ENCODE data around the gene TOGARAM2. TPM values are rescaled to one million over a fixed set of nuclear protein-coding genes. Genes with fewer than 3 reads are reported as not detected.
"Not testable (repeated sequence)": the region's sequence is repeated elsewhere in the genome, so short reads cannot be mapped to it uniquely, and the experiment has no call there.

Gene TOGARAM2
- total RNA-seq, 2 experiments from 2014 or later: 10.0 to 10.5 TPM

DNA sequence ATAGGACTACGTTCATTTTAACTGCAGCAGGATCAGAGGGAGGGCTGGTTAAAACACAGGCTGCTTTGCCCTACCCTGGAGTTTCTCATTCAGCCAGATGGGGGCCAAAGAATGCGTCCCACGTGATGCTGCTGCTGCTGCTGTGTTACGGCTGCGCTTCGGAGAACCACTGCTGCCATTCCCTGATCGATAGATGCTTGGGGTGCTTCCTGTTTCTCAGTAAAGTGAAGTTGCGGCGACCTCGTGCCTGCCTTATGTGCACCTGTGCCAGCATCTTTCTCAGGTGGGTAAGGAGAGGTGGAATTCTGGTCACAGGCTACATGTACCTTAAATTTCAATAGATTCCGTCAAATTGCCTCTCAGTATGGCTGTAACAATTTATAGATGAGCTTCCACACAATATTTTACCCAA is 24.7 kb upstream of the TOGARAM2 start:
- ChIA-PET CTCF (interaction anchor here (1.1 to 2.0 kb wide), 10 partner anchors 9 to 283 kb away, joined by 3 to 11 read pairs (median 4); no protein-coding TSS in a partner anchor), POLR2A (interaction anchor here (0.6 kb wide), 1 partner anchor 450 kb away, joined by 3 read pairs; no protein-coding TSS in a partner anchor)
- H3K27ac Mint-ChIP-seq: no peak overlapping the region
- peaks cover 3% of the 10 kb centered on the region for H3K27me3 Mint-ChIP-seq (ENCODE audit: low read depth)
- H3K36me3 Mint-ChIP-seq (ENCODE audit: low read depth): no peaks in the 10 kb centered on the region
- no peaks in the 10 kb centered on the region for H3K9me3 Mint-ChIP-seq (ENCODE audit: insufficient read depth)
- H3K4me3 Mint-ChIP-seq: peak overlapping the region; percentile 66
- peaks cover 19% of the 10 kb centered on the region for H3K4me1 Mint-ChIP-seq (ENCODE audit: low read depth)
- DNase-seq: peak; percentile 71
- peak; percentile 89 for ATAC-seq

DNA sequence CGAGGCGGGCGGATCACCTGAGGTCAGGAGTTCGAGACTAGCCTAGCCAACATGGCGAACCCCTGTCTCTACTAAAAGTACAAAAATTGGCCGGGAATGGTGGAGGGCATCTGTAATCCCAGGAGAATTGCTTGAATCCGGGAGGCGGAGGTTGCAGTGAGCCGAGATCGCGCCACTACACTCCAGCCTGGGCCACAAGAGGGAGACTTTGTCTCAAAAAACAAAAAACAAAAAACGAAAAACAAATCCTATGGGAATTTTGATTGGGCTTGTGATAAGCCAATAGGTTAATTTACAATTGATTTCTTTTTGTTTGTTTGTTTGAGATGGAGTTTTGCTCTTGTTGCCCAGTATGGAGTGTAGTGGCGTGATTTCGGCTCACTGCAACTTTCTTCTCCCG is 24.2 kb upstream of the TOGARAM2 start:
- ATAC-seq (no peak), DNase-seq (no peak)
- no peaks in the 10 kb centered on the region for H3K36me3 Mint-ChIP-seq (ENCODE audit: low read depth)
- H3K4me1 Mint-ChIP-seq (ENCODE audit: low read depth): peaks cover 19% of the 10 kb centered on the region
- peaks cover 3% of the 10 kb centered on the region for H3K27me3 Mint-ChIP-seq (ENCODE audit: low read depth)
- H3K4me3 Mint-ChIP-seq: peak overlapping the region; percentile 66
- CTCF ChIA-PET: interaction anchor here (1.1 to 2.0 kb wide), 8 partner anchors 9 to 282 kb away, joined by 3 to 11 read pairs (median 4); no protein-coding TSS in a partner anchor
- POLR2A ChIA-PET: no interaction called here
- no peak overlapping the region for H3K27ac Mint-ChIP-seq
- H3K9me3 Mint-ChIP-seq (ENCODE audit: insufficient read depth): no peaks in the 10 kb centered on the region

DNA sequence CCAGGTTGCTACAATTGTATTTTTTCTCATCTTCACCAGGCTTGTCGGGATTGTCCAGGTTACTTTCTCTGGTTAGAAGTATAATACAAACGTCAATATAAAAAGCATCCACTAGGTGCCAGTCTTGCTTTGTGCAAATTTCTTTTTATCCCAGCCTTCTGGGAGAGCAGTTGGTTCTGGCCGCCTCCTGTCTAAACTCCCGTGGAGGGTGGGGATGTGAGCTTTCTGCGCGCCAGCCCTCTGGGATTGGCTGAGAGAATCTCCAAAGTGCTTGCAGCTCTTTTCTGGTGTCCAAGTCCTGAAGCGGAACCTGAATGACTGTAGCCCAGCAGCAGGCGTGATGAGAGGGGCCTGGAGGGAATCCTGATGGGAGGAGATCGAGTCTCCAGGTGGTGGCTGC is 22.4 kb upstream of the TOGARAM2 start:
- peaks cover 3% of the 10 kb centered on the region for H3K27me3 Mint-ChIP-seq (ENCODE audit: low read depth)
- H3K36me3 Mint-ChIP-seq (ENCODE audit: low read depth): no peaks in the 10 kb centered on the region
- peaks cover 19% of the 10 kb centered on the region for H3K4me1 Mint-ChIP-seq (ENCODE audit: low read depth)
- H3K27ac Mint-ChIP-seq: no peak overlapping the region
- no peaks in the 10 kb centered on the region for H3K9me3 Mint-ChIP-seq (ENCODE audit: insufficient read depth)
- ChIA-PET POLR2A (interaction anchor here (1.4 kb wide), 1 partner anchor 53 kb away, joined by 3 read pairs; no protein-coding TSS in a partner anchor), CTCF (interaction anchor here (0.7 to 2.1 kb wide), 22 partner anchors 10 to 252 kb away, joined by 3 to 18 read pairs (median 4); no protein-coding TSS in a partner anchor)
- H3K4me3 Mint-ChIP-seq: no peak overlapping the region
- peak; percentile 60 for ATAC-seq
- peak; percentile 64 for DNase-seq

GRCh38 chr2:28960401-28960800 is 20.7 kb upstream of the TOGARAM2 start:
- peaks cover 19% of the 10 kb centered on the region for H3K4me1 Mint-ChIP-seq (ENCODE audit: low read depth)
- POLR2A ChIA-PET: interaction anchor here (0.6 kb wide), 1 partner anchor 53 kb away, joined by 3 read pairs; no protein-coding TSS in a partner anchor

GRCh38 chr2:28962505-28962904 is 18.6 kb upstream of the TOGARAM2 start:
- H3K4me3 Mint-ChIP-seq: no peak overlapping the region
- POLR2A ChIA-PET: no interaction called here
- no peaks in the 10 kb centered on the region for H3K9me3 Mint-ChIP-seq (ENCODE audit: insufficient read depth)
- H3K27ac Mint-ChIP-seq: no peak overlapping the region
- peaks cover 3% of the 10 kb centered on the region for H3K27me3 Mint-ChIP-seq (ENCODE audit: low read depth)
- DNase-seq (no peak), ATAC-seq (no peak)
- peaks cover 10% of the 10 kb centered on the region for H3K4me1 Mint-ChIP-seq (ENCODE audit: low read depth)
- CTCF ChIA-PET: no interaction called here
- no peaks in the 10 kb centered on the region for H3K36me3 Mint-ChIP-seq (ENCODE audit: low read depth)

More at GRCh38 chr2:28960401-28960800, 20.7 kb upstream of the TOGARAM2 start:
- H3K36me3 Mint-ChIP-seq (ENCODE audit: low read depth): no peaks in the 10 kb centered on the region
- CTCF ChIA-PET: interaction anchor here (1.3 to 1.4 kb wide), 2 partner anchors 140 to 236 kb away, joined by 3 read pairs; no protein-coding TSS in a partner anchor
- H3K4me3 Mint-ChIP-seq: no peak overlapping the region
- H3K27me3 Mint-ChIP-seq (ENCODE audit: low read depth): peaks cover 3% of the 10 kb centered on the region
- no peaks in the 10 kb centered on the region for H3K9me3 Mint-ChIP-seq (ENCODE audit: insufficient read depth)
- DNase-seq (no peak), ATAC-seq (no peak)
- H3K27ac Mint-ChIP-seq: no peak overlapping the region

- no peak overlapping the region for H3K4me3 Mint-ChIP-seq
- H3K9me3 Mint-ChIP-seq (ENCODE audit: insufficient read depth): no peaks in the 10 kb centered on the region
- peaks cover 12% of the 10 kb centered on the region for H3K4me1 Mint-ChIP-seq (ENCODE audit: low read depth)
- no peaks in the 10 kb centered on the region for H3K27me3 Mint-ChIP-seq (ENCODE audit: low read depth)
- ChIA-PET CTCF (interaction anchor here (1.0 to 1.2 kb wide), 2 partner anchors 9 to 12 kb away, joined by 3 to 4 read pairs; no protein-coding TSS in a partner anchor), POLR2A (no interaction called here)
- no peaks in the 10 kb centered on the region for H3K36me3 Mint-ChIP-seq (ENCODE audit: low read depth)
- ATAC-seq (no peak), DNase-seq (no peak)
- H3K27ac Mint-ChIP-seq: no peak overlapping the region
These were observed 10.5 kb upstream of the TOGARAM2 start for GRCh38 chr2:28970464-28971160.

- Mint-ChIP-seq H3K27ac (no peak overlapping the region), H3K36me3 (ENCODE audit: low read depth) (no peaks in the 10 kb centered on the region), H3K4me3 (peak overlapping the region; percentile 10), H3K9me3 (ENCODE audit: insufficient read depth) (no peaks in the 10 kb centered on the region), H3K27me3 (ENCODE audit: low read depth) (no peaks in the 10 kb centered on the region), H3K4me1 (ENCODE audit: low read depth) (peaks cover 12% of the 10 kb centered on the region)
- POLR2A ChIA-PET: no interaction called here
- DNase-seq: peak; percentile 33
- CTCF ChIA-PET: no interaction called here
- ATAC-seq: peak; percentile 63
These were observed 8.2 kb upstream of the TOGARAM2 start for GRCh38 chr2:28972778-28973335.

- POLR2A ChIA-PET: no interaction called here
- no peaks in the 10 kb centered on the region for H3K27me3 Mint-ChIP-seq (ENCODE audit: low read depth)
These were observed 6.8 kb upstream of the TOGARAM2 start for GRCh38 chr2:28974252-28974651.

GRCh38 chr2:28975671-28976070 is 5.4 kb upstream of the TOGARAM2 start:
- CTCF ChIA-PET: no interaction called here
- DNase-seq (no peak), ATAC-seq (no peak)
- Mint-ChIP-seq H3K4me1 (ENCODE audit: low read depth) (peaks cover 14% of the 10 kb centered on the region), H3K36me3 (ENCODE audit: low read depth) (no peaks in the 10 kb centered on the region), H3K27me3 (ENCODE audit: low read depth) (no peaks in the 10 kb centered on the region), H3K9me3 (ENCODE audit: insufficient read depth) (no peaks in the 10 kb centered on the region), H3K4me3 (no peak overlapping the region), H3K27ac (no peak overlapping the region)
- POLR2A ChIA-PET: no interaction called here

More at GRCh38 chr2:28974252-28974651, 6.8 kb upstream of the TOGARAM2 start:
- ATAC-seq: no peak
- Mint-ChIP-seq H3K4me3 (no peak overlapping the region), H3K27ac (no peak overlapping the region), H3K9me3 (ENCODE audit: insufficient read depth) (no peaks in the 10 kb centered on the region), H3K4me1 (ENCODE audit: low read depth) (peaks cover 12% of the 10 kb centered on the region), H3K36me3 (ENCODE audit: low read depth) (no peaks in the 10 kb centered on the region)
- CTCF ChIA-PET: no interaction called here
- DNase-seq: no peak

DNA sequence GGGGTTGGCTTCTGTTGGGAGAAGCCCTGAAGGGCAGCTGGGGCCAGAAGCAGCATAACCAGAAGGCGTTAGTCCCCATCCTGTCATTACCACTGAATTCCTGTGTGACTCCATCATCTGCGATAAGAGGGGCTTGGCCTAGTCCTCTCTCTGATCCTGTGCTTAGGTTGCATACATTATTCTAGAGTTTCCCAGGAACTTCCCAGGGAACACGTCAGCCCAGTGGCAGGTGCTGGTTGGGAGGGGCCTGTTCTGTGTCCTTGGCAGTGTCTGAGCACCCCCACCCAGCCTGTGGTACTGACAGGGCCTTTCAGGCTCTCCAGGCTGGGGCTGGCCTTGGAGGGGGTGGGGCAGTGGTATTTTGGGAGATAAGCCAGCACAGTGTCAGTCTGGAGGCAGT is 4.5 kb upstream of the TOGARAM2 start:
- Mint-ChIP-seq H3K27ac (no peak overlapping the region), H3K36me3 (ENCODE audit: low read depth) (no peaks in the 10 kb centered on the region), H3K4me1 (ENCODE audit: low read depth) (peaks cover 16% of the 10 kb centered on the region), H3K4me3 (no peak overlapping the region), H3K9me3 (ENCODE audit: insufficient read depth) (no peaks in the 10 kb centered on the region), H3K27me3 (ENCODE audit: low read depth) (no peaks in the 10 kb centered on the region)
- ChIA-PET POLR2A (no interaction called here), CTCF (no interaction called here)
- DNase-seq (no peak), ATAC-seq (no peak)

DNA sequence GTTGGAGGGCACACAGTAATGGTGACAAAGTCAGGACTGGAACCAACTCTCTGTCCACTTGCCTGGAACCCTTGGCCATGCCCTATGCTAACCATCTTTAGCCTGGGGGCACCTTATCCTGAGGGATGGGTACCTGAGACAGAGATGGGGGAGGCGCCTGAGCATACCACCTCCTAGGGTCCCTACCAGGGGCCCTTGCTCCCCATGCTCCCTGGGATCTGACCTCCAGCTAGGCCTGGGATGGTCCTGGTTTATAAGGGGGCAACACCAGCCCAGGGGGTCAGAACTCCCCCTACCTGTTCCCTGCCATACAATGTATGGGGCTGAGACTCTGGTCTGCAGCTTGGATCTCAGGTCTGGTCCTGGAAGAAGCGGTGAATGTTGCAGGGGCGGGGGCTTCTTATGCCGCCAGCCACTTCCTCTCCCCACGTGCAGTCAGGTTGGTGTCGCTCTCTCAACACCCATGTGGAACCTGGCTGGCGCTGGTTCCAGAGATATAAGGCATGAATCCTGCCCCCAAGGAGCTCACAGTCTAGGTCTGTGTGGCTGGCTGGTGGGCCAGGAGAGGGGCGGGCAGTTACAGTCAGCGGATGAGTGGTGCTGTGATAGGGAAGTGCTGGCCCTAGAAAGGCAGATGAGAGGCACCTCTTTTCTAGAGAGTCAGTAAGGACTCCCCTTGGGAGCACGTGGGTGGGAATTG is 3.8 kb upstream of the TOGARAM2 start:
- ATAC-seq (no peak), DNase-seq (no peak)
- POLR2A ChIA-PET: no interaction called here
- peaks cover 14% of the 10 kb centered on the region for H3K4me1 Mint-ChIP-seq (ENCODE audit: low read depth)
- CTCF ChIA-PET: interaction anchor here (0.5 to 0.9 kb wide), 4 partner anchors 34 to 485 kb away, joined by 3 read pairs; no protein-coding TSS in a partner anchor
- H3K36me3 Mint-ChIP-seq (ENCODE audit: low read depth): no peaks in the 10 kb centered on the region
- no peak overlapping the region for H3K4me3 Mint-ChIP-seq
- H3K9me3 Mint-ChIP-seq (ENCODE audit: insufficient read depth): no peaks in the 10 kb centered on the region
- no peaks in the 10 kb centered on the region for H3K27me3 Mint-ChIP-seq (ENCODE audit: low read depth)
- H3K27ac Mint-ChIP-seq: no peak overlapping the region

DNA sequence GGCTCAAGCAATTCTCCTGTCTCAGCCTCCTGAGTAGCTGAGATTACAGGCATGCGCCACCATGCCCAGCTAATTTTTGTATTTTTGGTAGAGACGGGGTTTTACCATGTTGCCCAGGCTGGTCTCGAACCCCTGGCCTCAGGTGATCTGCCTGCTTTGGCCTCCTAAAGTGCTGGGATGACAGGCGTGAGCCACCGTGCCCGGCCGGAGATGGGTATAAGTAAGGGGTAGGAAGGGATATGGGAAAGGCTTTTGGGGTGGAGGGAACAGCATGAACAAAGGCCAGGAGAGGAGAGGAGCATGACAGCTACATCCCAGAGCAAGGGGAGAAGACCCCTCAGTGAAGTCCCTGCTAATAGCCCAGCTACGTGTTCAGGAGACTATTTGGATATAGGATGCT is 3.1 kb upstream of the TOGARAM2 start:
- H3K27ac Mint-ChIP-seq; H3K36me3 Mint-ChIP-seq (ENCODE audit: low read depth); ATAC-seq; H3K4me1 Mint-ChIP-seq (ENCODE audit: low read depth); POLR2A ChIA-PET; DNase-seq; H3K4me3 Mint-ChIP-seq; H3K9me3 Mint-ChIP-seq (ENCODE audit: insufficient read depth); H3K27me3 Mint-ChIP-seq (ENCODE audit: low read depth): not testable (repeated sequence)
- CTCF ChIA-PET: interaction anchor here (0.5 to 0.9 kb wide), 4 partner anchors 33 to 486 kb away, joined by 3 read pairs; no protein-coding TSS in a partner anchor
